Measurements from ENCODE around the gene KNDC1.

The KNDC1 gene

GRCh38 chr10:133204226-133205015 lies 44.4 kb downstream of the KNDC1 start:
- no peak for DNase-seq (ENCODE audit: low read depth in 2 of 2, low spot score in 1 of 2)

- no peak for DNase-seq (ENCODE audit: low read depth in 2 of 2, low spot score in 1 of 2)
Measured at GRCh38 chr10:133205146-133205545, 45.1 kb downstream of the KNDC1 start.

GRCh38 chr10:133206356-133207040 lies 46.5 kb downstream of the KNDC1 start:
- DNase-seq (ENCODE audit: low read depth in 2 of 2, low spot score in 1 of 2) = no peak

GRCh38 chr10:133207041-133207600 lies 47.1 kb downstream of the KNDC1 start:
- no peak for DNase-seq (ENCODE audit: low read depth in 2 of 2, low spot score in 1 of 2)

GRCh38 chr10:133207627-133208026 lies 47.6 kb downstream of the KNDC1 start:
- no peak for DNase-seq (ENCODE audit: low read depth in 2 of 2, low spot score in 1 of 2)

GRCh38 chr10:133208466-133208865 lies 48.4 kb downstream of the KNDC1 start:
- DNase-seq (ENCODE audit: low read depth in 2 of 2, low spot score in 1 of 2) = no peak

- no peak for DNase-seq (ENCODE audit: low read depth in 2 of 2, low spot score in 1 of 2)
Measured at GRCh38 chr10:133209117-133209516, 49.1 kb downstream of the KNDC1 start.

- no peak for DNase-seq (ENCODE audit: low read depth in 2 of 2, low spot score in 1 of 2)
Measured at GRCh38 chr10:133209641-133210040, 49.6 kb downstream of the KNDC1 start.

DNA sequence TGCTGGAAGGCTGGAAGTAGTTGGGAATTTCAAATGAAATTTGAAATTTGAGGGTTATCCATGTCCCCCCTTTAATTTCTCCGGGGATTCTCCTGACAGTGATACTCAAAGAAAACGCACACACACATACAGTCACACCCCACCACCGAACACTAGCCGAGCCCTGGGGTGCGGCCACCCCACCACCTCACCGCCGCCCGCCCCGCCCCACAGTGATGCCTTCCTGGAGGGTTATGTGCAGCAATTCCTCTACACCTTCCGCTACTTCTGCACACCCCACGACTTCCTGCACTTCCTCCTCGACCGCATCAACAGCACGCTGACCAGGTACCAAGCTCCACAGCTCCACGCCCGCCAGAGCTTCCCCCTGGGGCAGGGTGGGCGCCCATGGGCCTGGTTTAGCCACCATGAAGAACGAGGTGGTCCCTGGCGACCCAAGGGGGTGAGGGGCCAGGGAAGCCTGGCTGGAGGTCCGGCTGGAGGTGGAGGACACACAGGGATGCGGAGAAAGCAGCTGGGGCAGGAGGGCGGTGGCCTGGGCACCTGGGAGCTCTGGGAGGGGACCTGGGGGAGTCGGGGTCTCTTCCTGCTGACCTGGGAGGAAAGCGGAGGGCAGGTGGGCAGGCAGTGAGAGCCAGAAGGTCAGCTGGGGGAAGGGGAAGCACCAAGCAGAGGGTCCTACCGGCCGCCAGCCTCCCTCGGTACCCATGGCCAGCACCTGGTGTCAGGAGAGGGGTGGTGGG lies 50.5 kb downstream of the KNDC1 start:
- no peak for DNase-seq (ENCODE audit: low read depth in 2 of 2, low spot score in 1 of 2)

DNA sequence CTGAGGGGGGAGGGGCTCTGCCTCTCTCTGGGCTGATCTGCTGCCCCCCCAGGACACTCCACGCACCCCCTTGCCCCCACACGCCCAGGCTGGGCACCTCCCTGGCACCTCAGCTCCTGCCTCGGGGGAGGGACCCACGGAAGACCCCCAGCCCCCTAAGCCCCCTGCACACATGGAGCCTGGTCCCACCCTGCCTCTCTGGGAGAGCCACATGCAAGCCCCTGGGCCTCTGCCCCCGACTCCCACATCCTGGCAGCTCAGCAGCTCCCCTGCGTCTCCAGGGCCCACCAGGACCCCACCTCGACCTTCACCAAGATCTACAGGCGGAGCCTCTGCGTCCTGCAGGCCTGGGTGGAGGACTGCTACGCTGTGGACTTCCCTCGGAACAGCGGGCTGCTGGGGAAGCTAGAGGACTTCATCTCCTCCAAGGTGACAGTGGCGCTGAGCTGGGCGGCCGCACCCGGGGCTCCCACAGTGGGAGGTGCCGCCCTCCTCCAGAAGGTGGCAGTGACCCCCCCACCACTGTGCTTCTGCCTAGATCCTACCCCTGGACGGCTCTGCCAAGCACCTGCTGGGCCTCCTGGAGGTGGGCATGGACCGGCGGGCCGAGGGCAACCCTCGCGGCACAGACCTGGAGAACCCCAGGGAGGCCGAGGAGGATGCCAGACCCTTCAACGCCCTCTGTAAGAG lies 51.3 kb downstream of the KNDC1 start:
- no peak for DNase-seq (ENCODE audit: low read depth in 2 of 2, low spot score in 1 of 2)

DNA sequence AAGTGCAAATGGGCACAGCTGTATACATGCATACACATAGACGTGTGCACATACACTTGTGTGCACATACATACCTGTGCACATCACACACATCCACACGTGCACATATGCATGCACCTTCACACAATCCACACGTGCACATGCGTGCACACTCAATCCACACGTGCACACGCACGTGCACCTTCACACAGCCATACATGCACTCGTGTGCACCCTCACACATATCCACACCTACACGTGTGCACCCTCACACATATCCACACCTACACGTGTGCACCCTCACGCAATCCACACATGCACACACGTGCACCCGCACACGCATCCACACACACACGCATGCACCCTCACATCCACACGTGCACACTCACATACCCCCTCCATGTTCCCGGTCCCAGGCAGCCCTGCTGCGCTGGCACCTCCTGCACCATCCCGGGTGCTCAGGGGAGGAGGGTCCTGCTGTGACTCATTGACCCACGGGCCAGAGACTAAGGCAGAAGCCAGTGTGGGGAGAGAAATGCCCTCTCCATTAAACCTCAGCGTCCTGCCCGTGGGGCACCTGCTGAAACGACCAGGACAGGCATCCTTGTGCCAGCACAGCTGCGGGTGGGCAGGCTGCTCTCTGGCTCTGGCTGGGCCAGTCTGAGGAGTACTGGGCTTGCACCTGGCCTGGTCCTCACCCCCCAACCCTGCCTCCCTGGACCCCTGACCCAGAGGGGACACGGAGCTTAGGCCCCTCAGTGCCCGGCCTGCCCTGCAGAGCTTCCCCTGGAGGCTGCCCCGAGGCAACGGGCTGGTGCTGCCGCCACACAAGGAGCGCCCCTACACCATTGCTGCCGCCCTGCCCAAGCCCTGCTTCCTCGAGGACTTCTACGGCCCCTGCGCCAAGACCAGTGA lies 52.2 kb downstream of the KNDC1 start:
- DNase-seq (ENCODE audit: low read depth in 2 of 2, low spot score in 1 of 2) = no peak

DNA sequence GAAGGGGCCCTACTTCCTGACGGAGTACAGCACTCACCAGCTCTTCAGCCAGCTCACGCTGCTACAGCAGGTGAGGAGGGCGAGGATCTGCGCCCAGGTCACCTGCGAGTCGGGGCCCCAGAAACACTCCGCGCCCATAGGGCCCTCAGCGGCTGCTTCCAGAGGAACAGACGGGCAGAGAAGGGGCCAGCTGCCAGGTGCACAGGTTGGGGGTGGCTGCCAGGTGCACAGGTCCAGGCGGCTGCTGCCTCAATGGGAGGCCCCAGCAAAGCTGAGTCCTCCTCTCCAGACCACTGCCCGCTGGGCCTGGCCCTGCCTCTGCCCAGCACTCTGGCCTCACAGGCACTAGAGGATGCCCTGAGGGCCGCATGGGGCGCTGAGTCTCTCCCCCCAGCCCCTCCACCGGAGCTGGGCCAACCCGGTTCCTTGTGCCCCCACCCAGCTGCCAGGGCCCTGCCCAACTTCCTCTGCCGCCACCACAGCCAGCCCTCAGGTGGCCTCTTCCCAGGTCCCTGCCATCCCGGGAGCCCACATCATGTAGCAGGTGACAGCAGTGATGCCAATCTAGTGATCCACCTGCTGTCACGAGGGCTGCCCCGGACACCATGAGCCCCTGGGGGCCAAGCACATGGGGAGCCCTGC lies 53.0 kb downstream of the KNDC1 start:
- no peak for DNase-seq (ENCODE audit: low read depth in 2 of 2, low spot score in 1 of 2)

DNA sequence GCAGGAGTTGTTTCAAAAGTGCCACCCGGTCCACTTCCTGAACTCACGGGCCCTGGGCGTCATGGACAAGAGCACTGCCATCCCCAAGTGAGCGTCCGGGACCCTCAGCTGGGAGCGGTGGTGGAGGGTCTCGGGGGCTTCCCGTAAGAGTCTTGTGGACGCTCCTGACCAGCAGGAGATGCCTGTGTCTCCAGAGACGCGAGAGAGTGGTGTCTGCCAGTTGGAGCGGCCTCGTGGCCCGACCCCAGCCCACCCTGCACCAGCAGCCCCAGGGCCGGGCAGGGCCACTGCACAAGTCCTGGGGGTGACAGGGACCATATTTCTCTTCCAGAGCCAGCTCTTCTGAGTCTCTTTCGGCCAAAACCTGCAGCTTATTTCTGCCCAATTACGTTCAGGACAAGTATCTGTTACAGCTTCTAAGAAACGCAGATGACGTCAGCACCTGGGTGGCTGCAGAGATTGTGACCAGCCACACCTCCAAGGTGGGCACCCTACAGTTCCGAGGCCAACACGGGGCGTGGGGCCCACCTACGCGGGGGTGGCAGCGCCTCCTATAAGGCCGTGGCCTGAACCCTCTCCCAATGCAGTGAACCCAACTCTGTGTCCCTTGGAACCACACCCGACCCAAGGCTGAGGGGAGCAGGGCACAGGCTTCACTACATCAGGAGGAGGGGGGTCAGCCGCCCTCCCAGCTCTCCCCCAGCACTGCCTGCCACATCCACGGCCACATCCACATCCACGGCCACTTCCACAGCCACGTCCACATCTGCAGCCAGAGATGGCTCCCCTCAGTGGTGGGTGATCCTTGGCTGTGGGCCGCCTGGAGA lies 53.8 kb downstream of the KNDC1 start:
- DNase-seq (ENCODE audit: low read depth in 2 of 2, low spot score in 1 of 2) = no peak

DNA sequence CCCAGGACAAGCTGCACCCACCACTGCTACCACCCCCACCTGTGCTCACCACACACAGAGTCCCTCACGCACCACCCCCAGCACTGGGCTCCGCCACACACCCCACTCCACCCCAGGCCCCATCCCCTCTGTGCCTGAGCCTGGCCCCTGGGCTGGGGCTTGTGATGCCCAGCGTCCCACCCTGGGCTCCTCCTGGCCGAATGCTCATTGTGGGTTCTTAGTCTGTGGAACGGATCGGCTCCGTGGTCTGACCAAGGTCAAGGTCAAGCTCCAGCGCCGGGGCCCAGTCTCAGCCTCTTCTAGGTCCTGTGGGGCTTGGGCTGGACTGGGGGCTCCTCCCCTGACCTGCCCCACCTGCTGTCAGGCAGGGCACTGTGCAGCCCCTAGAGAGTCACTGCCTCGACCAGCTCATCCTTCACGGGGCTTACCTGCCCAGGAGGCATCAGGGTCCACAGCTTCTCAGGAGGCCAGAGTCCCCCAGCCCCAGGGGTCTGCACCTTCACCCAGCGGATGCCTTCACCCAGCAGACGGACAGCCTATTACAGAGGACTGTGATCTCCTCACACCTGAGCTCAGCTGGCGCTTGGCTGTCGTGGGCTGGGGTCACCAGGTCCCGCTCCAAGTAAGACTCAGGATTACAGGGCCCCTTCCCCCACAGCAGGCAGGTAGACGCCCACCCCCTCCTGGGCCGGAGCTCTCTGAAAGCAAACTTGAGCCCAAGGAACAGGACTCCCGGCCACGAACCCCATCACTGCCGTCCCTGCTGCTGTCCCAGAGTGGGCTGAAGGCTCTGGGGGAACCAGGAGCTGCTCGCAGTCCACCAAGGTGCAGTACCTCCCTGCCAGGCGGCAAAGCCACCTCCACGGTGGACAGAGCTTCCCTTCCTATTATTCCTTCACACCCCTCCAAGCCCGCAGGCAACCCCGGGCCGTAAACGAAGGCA lies 54.7 kb downstream of the KNDC1 start:
- DNase-seq (ENCODE audit: low read depth in 2 of 2, low spot score in 1 of 2) = no peak

DNA sequence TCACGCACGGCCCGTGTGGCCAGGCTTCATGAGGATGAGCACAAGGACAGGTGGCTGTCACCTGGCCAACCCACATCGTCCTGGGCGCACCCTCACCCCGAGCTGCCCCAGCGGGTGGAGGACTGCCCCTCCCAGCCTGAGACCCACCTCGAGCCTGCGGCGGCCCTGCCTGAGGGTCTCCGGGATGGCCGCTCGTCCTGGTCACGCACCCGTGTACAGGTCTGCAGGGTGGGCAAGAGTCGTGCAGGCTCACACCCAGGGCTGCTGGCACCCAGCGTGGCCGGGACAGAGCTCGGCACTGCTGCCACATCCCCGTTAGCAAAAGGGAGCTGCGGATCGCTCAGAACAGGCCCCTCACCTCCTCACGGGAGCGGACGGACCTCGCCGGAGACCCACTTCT lies 55.6 kb downstream of the KNDC1 start:
- no peak for DNase-seq (ENCODE audit: low read depth in 2 of 2, low spot score in 1 of 2)

GRCh38 chr10:133216776-133217175 lies 56.8 kb downstream of the KNDC1 start:
- no peak for DNase-seq (ENCODE audit: low read depth in 2 of 2, low spot score in 1 of 2)

DNA sequence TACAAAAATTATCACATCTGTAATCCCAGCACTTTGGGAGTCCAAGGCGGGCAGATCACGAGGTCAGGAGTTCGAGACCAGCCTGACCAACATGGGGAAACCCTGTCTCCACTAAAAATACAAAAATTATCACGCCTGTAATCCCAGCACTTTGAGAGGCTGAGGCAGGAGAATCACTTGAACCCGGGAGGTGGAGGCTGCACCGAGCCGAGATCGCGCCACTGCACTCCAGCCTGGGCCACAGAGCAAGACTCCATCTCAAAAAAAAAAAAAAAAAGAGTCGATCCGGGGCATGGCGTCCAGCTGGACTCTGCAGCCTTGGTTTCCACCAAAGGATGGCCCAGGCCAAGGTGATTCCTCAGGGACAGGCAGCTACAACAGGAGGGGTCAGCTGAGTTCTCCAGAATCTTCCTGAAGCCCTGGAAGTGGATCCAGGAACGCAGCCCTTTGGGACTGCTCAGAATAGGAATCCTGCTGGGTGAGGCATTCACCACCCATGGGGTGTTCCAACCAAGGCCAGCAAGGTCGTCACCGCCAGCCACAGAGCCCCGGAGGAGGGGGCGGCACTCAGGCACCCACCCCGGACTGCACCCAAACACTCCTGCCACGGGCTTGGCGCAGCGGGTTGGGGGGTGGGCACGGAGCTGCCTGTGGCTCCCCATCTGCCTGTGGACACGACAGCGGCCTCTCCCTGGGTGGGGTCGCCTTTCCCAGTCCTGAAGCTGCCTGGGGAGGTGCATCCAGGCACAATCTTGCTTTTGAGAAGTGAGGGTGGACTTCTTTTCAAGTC lies 58.0 kb downstream of the KNDC1 start:
- DNase-seq (ENCODE audit: low read depth in 2 of 2, low spot score in 1 of 2) = no peak
